HepG2 (cell line): Measurements from ENCODE around the gene PHLPP2.

Experiments used
- CTCF ChIP-seq: sonication (generic); formaldehyde crosslinking; IDR thresholded peaks from 2 replicates; pipeline ENCODE4 v1.5.0; 2020; ENCODE audit warnings: mild to moderate bottlenecking, missing genetic modification reagents, moderate library complexity
- EP300 ChIP-seq, 3 experiments: sonication (generic) in 1 of 3; formaldehyde crosslinking in 1 of 3; IDR thresholded peaks; 2 replicates each; pipeline versions ENCODE4 v1.5.1 to v1.6.1; 2011 to 2020; ENCODE audit warnings: low read depth in 2 of 3, low read length in 2 of 3, borderline replicate concordance in 1 of 3, improper control_type of control experiment in 1 of 3, mild to moderate bottlenecking in 1 of 3, missing genetic modification reagents in 1 of 3, moderate library complexity in 1 of 3
- MXI1 ChIP-seq: IDR thresholded peaks from 3 replicates; pipeline ENCODE4 v1.6.1; 2012; ENCODE audit warnings: low read depth, low read length, inconsistent platforms, borderline replicate concordance
- NRL ChIP-seq: sonication (generic); formaldehyde crosslinking; IDR thresholded peaks from 2 replicates; pipeline ENCODE4 v1.5.0; 2020; ENCODE audit warnings: missing genetic modification reagents, mild to moderate bottlenecking, moderate library complexity, borderline replicate concordance
- POLR2A ChIP-seq, 2 experiments: IDR thresholded peaks; 2 replicates each; pipeline ENCODE4 v1.6.1; 2011; ENCODE audit warnings: low read depth in 2 of 2, low read length in 2 of 2, mild to moderate bottlenecking in 1 of 2, moderate library complexity in 1 of 2; ENCODE audit not compliant: insufficient read depth in 1 of 2
- POLR2AphosphoS5 ChIP-seq: IDR thresholded peaks from 2 replicates; pipeline ENCODE4 v1.6.1; 2012; ENCODE audit warnings: low read depth, low read length
- TEAD2 ChIP-seq: sonication (generic); formaldehyde crosslinking; IDR thresholded peaks from 2 replicates; pipeline ENCODE4 v1.9.0; 2021; ENCODE audit warnings: missing genetic modification reagents
- THAP7 ChIP-seq: sonication (generic); formaldehyde crosslinking; IDR thresholded peaks from 2 replicates; pipeline ENCODE4 v1.8.1; 2023; ENCODE audit warnings: mild to moderate bottlenecking, missing genetic modification reagents
- YY1 ChIP-seq: IDR thresholded peaks from 2 replicates; pipeline ENCODE4 v1.6.1; 2011; ENCODE audit warnings: low read length, low read depth, moderate library complexity, mild to moderate bottlenecking; ENCODE audit not compliant: insufficient read depth, insufficient replicate concordance
- TF ChIP-seq, protein P1 (sequence below): sonication (generic); formaldehyde crosslinking; IDR thresholded peaks from 2 replicates; pipeline ENCODE4 v1.4.0; 2020; ENCODE audit warnings: missing genetic modification reagents, mild to moderate bottlenecking, borderline replicate concordance
- TF ChIP-seq, protein P2 (sequence below): sonication (generic); formaldehyde crosslinking; IDR thresholded peaks from 2 replicates; pipeline ENCODE4 v1.4.0; 2020; ENCODE audit warnings: missing genetic modification reagents

GRCh38 chr16:71676236-71676635, 48.3 kb downstream of the PHLPP2 start:
- TF ChIP-seq NRL (CRISPR knock-in tag) = no peak
- TF ChIP-seq, protein P1, sequence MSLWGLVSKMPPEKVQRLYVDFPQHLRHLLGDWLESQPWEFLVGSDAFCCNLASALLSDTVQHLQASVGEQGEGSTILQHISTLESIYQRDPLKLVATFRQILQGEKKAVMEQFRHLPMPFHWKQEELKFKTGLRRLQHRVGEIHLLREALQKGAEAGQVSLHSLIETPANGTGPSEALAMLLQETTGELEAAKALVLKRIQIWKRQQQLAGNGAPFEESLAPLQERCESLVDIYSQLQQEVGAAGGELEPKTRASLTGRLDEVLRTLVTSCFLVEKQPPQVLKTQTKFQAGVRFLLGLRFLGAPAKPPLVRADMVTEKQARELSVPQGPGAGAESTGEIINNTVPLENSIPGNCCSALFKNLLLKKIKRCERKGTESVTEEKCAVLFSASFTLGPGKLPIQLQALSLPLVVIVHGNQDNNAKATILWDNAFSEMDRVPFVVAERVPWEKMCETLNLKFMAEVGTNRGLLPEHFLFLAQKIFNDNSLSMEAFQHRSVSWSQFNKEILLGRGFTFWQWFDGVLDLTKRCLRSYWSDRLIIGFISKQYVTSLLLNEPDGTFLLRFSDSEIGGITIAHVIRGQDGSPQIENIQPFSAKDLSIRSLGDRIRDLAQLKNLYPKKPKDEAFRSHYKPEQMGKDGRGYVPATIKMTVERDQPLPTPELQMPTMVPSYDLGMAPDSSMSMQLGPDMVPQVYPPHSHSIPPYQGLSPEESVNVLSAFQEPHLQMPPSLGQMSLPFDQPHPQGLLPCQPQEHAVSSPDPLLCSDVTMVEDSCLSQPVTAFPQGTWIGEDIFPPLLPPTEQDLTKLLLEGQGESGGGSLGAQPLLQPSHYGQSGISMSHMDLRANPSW (CRISPR knock-in tag) = no peak
- no peak for TF ChIP-seq TEAD2 (CRISPR knock-in tag)
- no peak for TF ChIP-seq EP300 (IDR thresholded peaks at IDR 0.05; ENCODE audit: low read depth in 2 of 2, low read length in 2 of 2)
- no peak for TF ChIP-seq EP300 (CRISPR knock-in tag; IDR thresholded peaks at IDR 0.05; ENCODE audit: borderline replicate concordance)
- TF ChIP-seq YY1 = no peak
- no peak for TF ChIP-seq POLR2AphosphoS5
- TF ChIP-seq THAP7 (CRISPR knock-in tag) = no peak
- TF ChIP-seq CTCF (CRISPR knock-in tag) = no peak
- no peak for TF ChIP-seq MXI1
- TF ChIP-seq, protein P2, sequence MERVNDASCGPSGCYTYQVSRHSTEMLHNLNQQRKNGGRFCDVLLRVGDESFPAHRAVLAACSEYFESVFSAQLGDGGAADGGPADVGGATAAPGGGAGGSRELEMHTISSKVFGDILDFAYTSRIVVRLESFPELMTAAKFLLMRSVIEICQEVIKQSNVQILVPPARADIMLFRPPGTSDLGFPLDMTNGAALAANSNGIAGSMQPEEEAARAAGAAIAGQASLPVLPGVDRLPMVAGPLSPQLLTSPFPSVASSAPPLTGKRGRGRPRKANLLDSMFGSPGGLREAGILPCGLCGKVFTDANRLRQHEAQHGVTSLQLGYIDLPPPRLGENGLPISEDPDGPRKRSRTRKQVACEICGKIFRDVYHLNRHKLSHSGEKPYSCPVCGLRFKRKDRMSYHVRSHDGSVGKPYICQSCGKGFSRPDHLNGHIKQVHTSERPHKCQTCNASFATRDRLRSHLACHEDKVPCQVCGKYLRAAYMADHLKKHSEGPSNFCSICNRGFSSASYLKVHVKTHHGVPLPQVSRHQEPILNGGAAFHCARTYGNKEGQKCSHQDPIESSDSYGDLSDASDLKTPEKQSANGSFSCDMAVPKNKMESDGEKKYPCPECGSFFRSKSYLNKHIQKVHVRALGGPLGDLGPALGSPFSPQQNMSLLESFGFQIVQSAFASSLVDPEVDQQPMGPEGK (CRISPR knock-in tag) = no peak
- TF ChIP-seq POLR2A (IDR thresholded peaks at IDR 0.05; ENCODE audit: insufficient read depth in 1 of 2, low read depth in 2 of 2, low read length in 2 of 2) = no peak
